Neural progenitor cell (in vitro differentiated cells): ENCODE results near the gene MMP21. TPM values are rescaled to one million over a fixed set of nuclear protein-coding genes. Genes with fewer than 3 reads are reported as not detected.
A peak's percentile ranks its signal among the peaks of the same experiment; 100 is the strongest.

Source experiments
- DNase-seq: peaks from one replicate; pipeline ENCODE4 v3.0.0-alpha.2; 2016; ENCODE audit warnings: low spot score
- H2AFZ ChIP-seq: fragments of 200-600 bp; sonication (generic); replicated peaks from 2 replicates; pipeline ENCODE4 v1.6.1; 2016; ENCODE audit warnings: antibody characterized with exemption
- H3F3A ChIP-seq: fragments of 200-600 bp; sonication (generic); 2 replicates; pipeline ENCODE4 v1.6.1; 2016; ENCODE audit warnings: antibody characterized with exemption, low read depth
- H3K27ac ChIP-seq: fragments of 200-600 bp; sonication (generic); 2 replicates; pipeline ENCODE4 v1.5.1; 2016; ENCODE audit warnings: mild to moderate bottlenecking
- H3K27me3 ChIP-seq: fragments of 200-600 bp; sonication (generic); 2 replicates; pipeline ENCODE4 v1.6.1; 2016; ENCODE audit warnings: mild to moderate bottlenecking, moderate library complexity
- H3K36me3 ChIP-seq: fragments of 200-600 bp; sonication (generic); 2 replicates; pipeline ENCODE4 v1.5.1; 2016
- H3K4me1 ChIP-seq: fragments of 200-600 bp; sonication (generic); 2 replicates; pipeline ENCODE4 v1.6.1; 2016; ENCODE audit warnings: mixed run types
- H3K4me2 ChIP-seq: fragments of 200-600 bp; sonication (generic); 2 replicates; pipeline ENCODE4 v1.6.1; 2016
- H3K4me3 ChIP-seq: fragments of 200-600 bp; sonication (generic); 2 replicates; pipeline ENCODE4 v1.5.1; 2016
- H3K79me2 ChIP-seq: fragments of 200-600 bp; sonication (generic); 2 replicates; pipeline ENCODE4 v1.6.1; 2016; ENCODE audit warnings: low read depth
- H3K9ac ChIP-seq: fragments of 200-600 bp; sonication (generic); 2 replicates; pipeline ENCODE4 v1.6.1; 2016
- H3K9me3 ChIP-seq: fragments of 200-600 bp; sonication (generic); 2 replicates; pipeline ENCODE4 v1.5.1; 2016; ENCODE audit warnings: low read depth
- H4K20me1 ChIP-seq: fragments of 200-600 bp; sonication (generic); 2 replicates; pipeline ENCODE4 v1.6.1; 2016; ENCODE audit warnings: low read depth
- H3K27ac Mint-ChIP-seq: 3 replicates; pipeline ENCODE4 v1.8.0; 2021; ENCODE audit warnings: mixed read lengths
- H3K27me3 Mint-ChIP-seq: 2 replicates; pipeline ENCODE4 v1.8.0; 2022; ENCODE audit warnings: low read depth, mild to moderate bottlenecking, inconsistent platforms, moderate library complexity, mixed read lengths; ENCODE audit not compliant: insufficient read depth
- H3K36me3 Mint-ChIP-seq: 3 replicates; pipeline ENCODE4 v1.8.0; 2021; ENCODE audit warnings: mixed read lengths
- H3K4me1 Mint-ChIP-seq: 3 replicates; pipeline ENCODE4 v1.8.0; 2021; ENCODE audit warnings: mixed read lengths
- H3K4me3 Mint-ChIP-seq: 3 replicates; pipeline ENCODE4 v1.8.0; 2021; ENCODE audit warnings: mild to moderate bottlenecking, moderate library complexity, mixed read lengths
- H3K9me3 Mint-ChIP-seq: 3 replicates; pipeline ENCODE4 v1.8.0; 2020; ENCODE audit warnings: mixed read lengths
- CTCF ChIP-seq: fragments of 200-600 bp; sonication (generic); IDR thresholded peaks from 2 replicates; pipeline ENCODE4 v1.5.1; 2017; ENCODE audit warnings: antibody characterized with exemption, mild to moderate bottlenecking
- EZH2 ChIP-seq: fragments of 200-600 bp; sonication (generic); IDR thresholded peaks from 2 replicates; pipeline ENCODE4 v1.6.1; 2017; ENCODE audit warnings: antibody characterized with exemption, mild to moderate bottlenecking, moderate library complexity
- EZH2phosphoT487 ChIP-seq: fragments of 200-600 bp; sonication (generic); IDR thresholded peaks from 2 replicates; pipeline ENCODE4 v1.6.1; 2017; ENCODE audit warnings: antibody characterized with exemption
- total RNA-seq: library from RNA; depleted of rRNA; stranded (reverse); fragments of >200 nt; gene quantifications from 2 replicates; pipeline ENCODE4 v1.2.3, GENCODE V29; 2015; ENCODE audit warnings: low replicate concordance

MMP21 gene
- total RNA-seq, 1 donor from 2014 or later: not detected

GRCh38 chr10:125766511-125766910 is 9.1 kb downstream of the MMP21 start:
- Mint-ChIP-seq H3K9me3 (no peaks in the 10 kb centered on the region), H3K27me3 (no peaks in the 10 kb centered on the region), H3K4me3 (no peak overlapping the region), H3K27ac (no peak overlapping the region), H3K4me1 (peaks cover 26% of the 10 kb centered on the region), H3K36me3 (peaks cover 21% of the 10 kb centered on the region)
- no peak overlapping the region for H2AFZ ChIP-seq
- H4K20me1 ChIP-seq: peaks cover 7% of the 10 kb centered on the region
- no peak overlapping the region for H3K4me3 ChIP-seq
- H3K79me2 ChIP-seq: no peaks in the 10 kb centered on the region
- H3K4me2 ChIP-seq: no peak overlapping the region
- H3K9me3 ChIP-seq: no peaks in the 10 kb centered on the region
- no peak overlapping the region for H3K27ac ChIP-seq
- peaks cover 12% of the 10 kb centered on the region for H3F3A ChIP-seq
- no peak for DNase-seq
- peaks cover 24% of the 10 kb centered on the region for H3K4me1 ChIP-seq
- no peaks in the 10 kb centered on the region for H3K27me3 ChIP-seq
- H3K36me3 ChIP-seq: peaks cover 15% of the 10 kb centered on the region
- no peak overlapping the region for H3K9ac ChIP-seq
- no peak for TF ChIP-seq EZH2phosphoT487
- TF ChIP-seq EZH2: no peak
- TF ChIP-seq CTCF: no peak

GRCh38 chr10:125765835-125766234 is 9.8 kb downstream of the MMP21 start:
- no peaks in the 10 kb centered on the region for H3K27me3 ChIP-seq
- H3K4me2 ChIP-seq: no peak overlapping the region
- H4K20me1 ChIP-seq: peaks cover 7% of the 10 kb centered on the region
- H3K4me1 ChIP-seq: peaks cover 31% of the 10 kb centered on the region
- no peak overlapping the region for H2AFZ ChIP-seq
- no peak overlapping the region for H3K9ac ChIP-seq
- no peak for TF ChIP-seq EZH2
- TF ChIP-seq EZH2phosphoT487: no peak
- TF ChIP-seq CTCF: no peak
- H3K9me3 Mint-ChIP-seq: no peaks in the 10 kb centered on the region
- H3K27ac Mint-ChIP-seq: no peak overlapping the region
- H3K36me3 ChIP-seq: peaks cover 15% of the 10 kb centered on the region
- H3K4me1 Mint-ChIP-seq: peaks cover 32% of the 10 kb centered on the region
- H3K79me2 ChIP-seq: no peaks in the 10 kb centered on the region
- H3K4me3 ChIP-seq: no peak overlapping the region
- no peaks in the 10 kb centered on the region for H3K9me3 ChIP-seq
- peaks cover 19% of the 10 kb centered on the region for H3F3A ChIP-seq
- H3K4me3 Mint-ChIP-seq: no peak overlapping the region
- no peak overlapping the region for H3K27ac ChIP-seq
- DNase-seq: no peak
- H3K36me3 Mint-ChIP-seq: peaks cover 21% of the 10 kb centered on the region
- H3K27me3 Mint-ChIP-seq: no peaks in the 10 kb centered on the region

GRCh38 chr10:125762692-125763648 is 12.7 kb downstream of the MMP21 start:
- Histone ChIP-seq H2AFZ (no peak overlapping the region), H4K20me1 (peaks cover 7% of the 10 kb centered on the region), H3K4me2 (peak overlapping the region; percentile 31), H3K4me3 (no peak overlapping the region), H3K4me1 (peaks cover 29% of the 10 kb centered on the region), H3K27ac (peak overlapping the region; percentile 68), H3K9me3 (no peaks in the 10 kb centered on the region), H3K79me2 (peaks cover under 1% of the 10 kb centered on the region), H3F3A (peaks cover 21% of the 10 kb centered on the region), H3K27me3 (no peaks in the 10 kb centered on the region), H3K36me3 (peaks cover 23% of the 10 kb centered on the region), H3K9ac (no peak overlapping the region)
- TF ChIP-seq EZH2phosphoT487: no peak
- no peak for TF ChIP-seq EZH2
- no peak for TF ChIP-seq CTCF
- H3K27me3 Mint-ChIP-seq: no peaks in the 10 kb centered on the region
- H3K27ac Mint-ChIP-seq: peak overlapping the region; percentile 10
- H3K9me3 Mint-ChIP-seq: no peaks in the 10 kb centered on the region
- no peak for DNase-seq
- H3K4me3 Mint-ChIP-seq: no peak overlapping the region
- H3K36me3 Mint-ChIP-seq: peaks cover 36% of the 10 kb centered on the region
- peaks cover 28% of the 10 kb centered on the region for H3K4me1 Mint-ChIP-seq
